DOHH2 (cell line): ENCODE measurements around the gene IL23R.

Source experiments
- CTCF ChIP-seq: fragments of 200-600 bp; sonication (generic); IDR thresholded peaks from one replicate; pipeline ENCODE4 v1.5.1; 2014; ENCODE audit warnings: antibody characterized with exemption, mild to moderate bottlenecking, low read depth, low read length; ENCODE audit not compliant: poor library complexity, severe bottlenecking
- EZH2phosphoT487 ChIP-seq: fragments of 200-600 bp; sonication (generic); IDR thresholded peaks from 2 replicates; pipeline ENCODE4 v1.6.1; 2017; ENCODE audit warnings: borderline replicate concordance, mild to moderate bottlenecking, antibody characterized with exemption, low read length, moderate library complexity, mixed read lengths

GRCh38 chr1:67146539-67146938, 19.7 kb upstream of the IL23R start:
- TF ChIP-seq CTCF (no peak), EZH2phosphoT487 (no peak)
